HG02973 (cell line): ENCODE data around the gene PLCD3.

ENCODE experiments used
- ATAC-seq: cut with Tn5 transposase; IDR thresholded peaks from one replicate; pipeline ENCODE4 v1.9.1; 2021; ENCODE audit warnings: moderate library complexity; ENCODE audit not compliant: unreplicated experiment

PLCD3 gene

DNA sequence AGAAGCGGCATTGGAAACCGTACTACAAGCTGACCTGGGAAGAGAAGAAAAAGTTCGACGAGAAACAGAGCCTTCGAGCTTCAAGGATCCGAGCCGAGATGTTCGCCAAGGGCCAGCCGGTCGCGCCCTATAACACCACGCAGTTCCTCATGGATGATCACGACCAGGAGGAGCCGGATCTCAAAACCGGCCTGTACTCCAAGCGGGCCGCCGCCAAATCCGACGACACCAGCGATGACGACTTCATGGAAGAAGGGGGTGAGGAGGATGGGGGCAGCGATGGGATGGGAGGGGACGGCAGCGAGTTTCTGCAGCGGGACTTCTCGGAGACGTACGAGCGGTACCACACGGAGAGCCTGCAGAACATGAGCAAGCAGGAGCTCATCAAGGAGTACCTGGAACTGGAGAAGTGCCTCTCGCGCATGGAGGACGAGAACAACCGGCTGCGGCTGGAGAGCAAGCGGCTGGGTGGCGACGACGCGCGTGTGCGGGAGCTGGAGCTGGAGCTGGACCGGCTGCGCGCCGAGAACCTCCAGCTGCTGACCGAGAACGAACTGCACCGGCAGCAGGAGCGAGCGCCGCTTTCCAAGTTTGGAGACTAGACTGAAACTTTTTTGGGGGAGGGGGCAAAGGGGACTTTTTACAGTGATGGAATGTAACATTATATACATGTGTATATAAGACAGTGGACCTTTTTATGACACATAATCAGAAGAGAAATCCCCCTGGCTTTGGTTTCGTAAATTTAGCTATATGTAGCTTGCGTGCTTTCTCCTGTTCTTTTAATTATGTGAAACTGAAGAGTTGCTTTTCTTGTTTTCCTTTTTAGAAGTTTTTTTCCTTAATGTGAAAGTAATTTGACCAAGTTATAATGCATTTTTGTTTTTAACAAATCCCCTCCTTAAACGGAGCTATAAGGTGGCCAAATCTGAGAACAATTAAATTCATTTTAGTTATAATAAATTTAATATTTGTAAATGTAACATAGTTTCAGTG lies 17.7 kb upstream of the PLCD3 start:
- ATAC-seq: no peak

DNA sequence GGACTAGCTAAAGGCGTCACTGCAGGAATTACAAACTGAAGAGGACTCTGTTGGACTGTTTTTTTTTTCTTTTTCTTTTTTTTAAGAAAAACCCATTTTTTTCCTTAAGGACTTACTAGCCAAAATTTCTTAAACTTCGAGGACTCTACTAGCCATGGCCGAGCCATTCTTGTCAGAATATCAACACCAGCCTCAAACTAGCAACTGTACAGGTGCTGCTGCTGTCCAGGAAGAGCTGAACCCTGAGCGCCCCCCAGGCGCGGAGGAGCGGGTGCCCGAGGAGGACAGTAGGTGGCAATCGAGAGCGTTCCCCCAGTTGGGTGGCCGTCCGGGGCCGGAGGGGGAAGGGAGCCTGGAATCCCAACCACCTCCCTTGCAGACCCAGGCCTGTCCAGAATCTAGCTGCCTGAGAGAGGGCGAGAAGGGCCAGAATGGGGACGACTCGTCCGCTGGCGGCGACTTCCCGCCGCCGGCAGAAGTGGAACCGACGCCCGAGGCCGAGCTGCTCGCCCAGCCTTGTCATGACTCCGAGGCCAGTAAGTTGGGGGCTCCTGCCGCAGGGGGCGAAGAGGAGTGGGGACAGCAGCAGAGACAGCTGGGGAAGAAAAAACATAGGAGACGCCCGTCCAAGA lies 16.8 kb upstream of the PLCD3 start:
- no peak for ATAC-seq

DNA sequence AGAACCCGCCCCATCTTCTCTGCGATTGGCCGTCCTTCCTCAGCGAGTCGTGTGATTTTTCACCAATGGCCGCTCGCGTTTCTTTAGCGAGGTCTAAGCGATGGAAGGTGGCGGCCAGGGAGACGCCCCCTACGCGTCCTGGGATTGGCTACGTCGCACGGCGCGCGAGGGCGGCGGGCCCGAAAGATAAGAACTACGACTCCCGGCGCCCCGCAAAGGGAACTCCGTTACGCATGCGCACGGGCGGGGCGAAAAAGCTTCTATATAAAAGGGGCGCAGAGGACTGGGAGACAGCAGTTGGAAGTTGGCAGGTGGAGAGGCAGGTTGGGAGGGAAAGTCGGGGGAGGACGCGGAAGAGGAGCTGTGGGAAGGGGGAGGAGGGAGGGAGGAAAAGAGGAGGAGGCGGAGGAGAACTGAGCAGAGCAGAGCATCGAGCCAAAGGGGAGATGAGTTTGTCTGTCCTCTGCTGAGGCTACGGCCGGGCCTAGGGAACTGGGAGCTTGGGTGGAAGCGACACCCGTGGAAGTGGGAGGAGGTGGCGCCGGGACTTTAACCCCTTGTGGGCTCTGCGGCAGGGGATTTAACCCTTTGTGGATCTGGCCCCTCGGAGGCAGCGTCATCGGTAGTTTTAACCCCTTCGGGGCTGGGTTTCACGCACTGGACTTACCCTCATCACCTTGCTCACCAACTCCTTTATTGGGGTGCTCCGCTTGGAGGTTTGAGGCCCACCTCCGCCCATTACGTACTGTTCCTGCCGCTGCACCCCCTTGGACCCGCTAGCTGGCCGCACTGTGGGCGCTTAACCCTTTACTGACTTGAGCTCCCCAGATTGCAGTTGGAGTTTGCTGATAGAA lies 16.1 kb upstream of the PLCD3 start, which contains the start of gene HEXIM1:
HEXIM1 (plus strand) TSS at position 293 of the 854 bp plus-strand sequence. CDS start 716 bp downstream, outside the sequence.
- ATAC-seq: peak; percentile 59

DNA sequence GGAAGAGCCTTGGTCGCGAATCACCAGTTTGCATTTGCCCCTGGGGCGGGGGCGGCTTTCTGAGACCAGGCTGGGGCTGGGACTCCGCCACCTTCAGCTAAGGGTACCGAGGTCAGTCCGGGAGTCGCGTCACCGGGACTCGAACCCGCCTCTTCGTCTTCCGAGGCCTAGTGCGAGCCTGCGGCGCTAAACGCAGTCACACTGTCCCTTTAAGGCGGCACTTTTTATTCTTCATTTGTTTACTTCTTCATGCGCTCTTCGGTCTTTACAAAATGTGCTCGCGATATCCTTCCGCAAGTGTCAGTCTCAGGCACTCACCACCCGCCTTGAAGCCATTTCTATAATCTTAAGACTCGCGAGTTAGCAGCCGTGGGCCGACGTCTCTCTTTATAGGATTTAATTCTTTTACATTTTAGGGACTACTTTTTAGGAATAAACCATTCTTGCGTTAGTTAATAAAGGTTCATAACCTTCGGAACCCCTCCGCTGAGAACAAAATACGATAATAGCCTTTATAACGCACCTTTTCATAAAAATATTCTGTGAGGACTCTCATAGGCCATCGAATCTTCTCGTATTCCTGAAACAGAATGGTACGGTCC lies 15.4 kb upstream of the PLCD3 start:
- no peak for ATAC-seq

DNA sequence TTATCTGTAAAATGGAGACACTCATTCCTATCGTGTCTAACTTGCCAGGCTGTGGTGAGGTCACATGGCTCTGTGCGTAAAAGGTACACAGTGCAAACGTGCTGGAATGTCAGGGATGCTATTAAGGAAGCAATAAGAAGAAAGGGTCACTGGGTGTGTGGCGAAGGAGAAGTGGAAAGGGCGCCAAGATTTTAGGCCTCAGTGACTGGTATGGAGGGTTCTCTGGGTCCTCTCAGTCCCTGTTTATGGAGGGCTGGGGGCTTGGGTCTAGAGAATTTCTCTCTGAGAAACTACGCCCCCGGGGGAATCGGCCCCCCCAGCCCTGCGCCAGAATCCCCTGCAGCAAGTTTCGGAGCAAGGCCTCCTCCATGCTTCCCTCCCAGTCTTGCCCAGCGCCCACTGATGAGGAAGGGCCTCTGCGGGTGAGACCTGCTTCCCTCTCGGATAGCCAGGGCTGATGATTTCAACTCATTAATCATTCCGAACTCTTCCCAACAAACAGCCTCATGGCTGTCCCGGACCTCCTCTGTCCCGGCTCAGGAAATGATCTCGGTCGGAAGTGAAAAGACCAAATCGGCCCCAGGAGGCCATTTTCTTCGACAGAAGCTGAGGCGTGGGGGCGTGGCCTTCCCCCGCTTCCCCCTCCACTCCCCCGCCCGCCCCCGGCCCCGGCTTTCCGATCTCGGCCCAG lies 14.7 kb upstream of the PLCD3 start:
- no peak for ATAC-seq

DNA sequence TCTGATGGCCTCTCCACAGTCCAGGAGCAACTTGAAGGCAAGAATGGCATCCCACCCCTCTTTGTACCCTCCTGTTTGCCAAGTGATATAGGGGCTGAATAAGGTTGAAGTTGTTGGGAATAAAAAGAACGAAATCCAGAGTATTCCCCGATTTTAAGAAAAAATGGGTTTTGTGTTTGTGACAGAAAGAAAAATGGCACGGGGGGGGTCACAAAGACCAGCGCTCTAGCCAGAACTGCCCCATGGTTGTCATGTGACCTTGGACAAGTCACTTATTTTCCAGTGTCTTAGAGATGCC lies 14.2 kb upstream of the PLCD3 start:
- ATAC-seq: no peak

DNA sequence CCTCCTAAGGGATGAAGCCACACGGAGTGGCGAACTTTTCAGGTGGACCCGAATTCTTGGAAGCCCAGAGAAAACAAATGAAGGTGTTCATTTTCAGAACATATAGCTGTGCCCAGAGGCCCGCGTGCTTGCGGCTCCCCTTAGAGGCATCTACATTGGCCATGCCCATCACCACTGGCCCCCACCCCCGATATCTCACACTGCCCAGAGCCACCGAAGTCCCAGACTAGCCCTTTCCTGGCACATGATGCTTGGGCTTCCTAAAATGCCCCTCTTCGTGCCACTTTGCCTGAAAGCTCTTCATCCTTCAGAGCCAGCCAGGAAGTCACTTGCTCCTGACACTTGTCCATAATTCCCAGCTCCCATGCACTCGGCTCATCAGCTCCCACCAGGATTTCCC lies 13.9 kb upstream of the PLCD3 start:
- no peak for ATAC-seq

DNA sequence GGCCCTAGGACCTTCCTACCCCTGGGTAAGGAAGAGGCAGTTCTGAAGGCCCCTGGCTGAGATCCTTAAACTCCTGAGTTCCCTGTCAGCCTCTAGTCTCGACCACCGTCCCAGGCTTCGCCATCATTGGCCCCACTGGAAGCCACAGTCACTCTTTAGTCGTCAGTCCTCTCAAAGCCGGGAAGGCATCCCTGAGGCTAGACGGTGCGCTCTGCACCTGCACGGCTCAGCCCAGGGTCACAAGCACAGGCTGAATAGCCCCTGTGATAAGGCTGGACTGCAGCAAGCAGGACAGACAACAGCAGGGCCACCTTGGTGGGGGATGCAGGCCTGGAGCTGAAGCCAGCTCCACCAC lies 12.7 kb upstream of the PLCD3 start:
- ATAC-seq: no peak

DNA sequence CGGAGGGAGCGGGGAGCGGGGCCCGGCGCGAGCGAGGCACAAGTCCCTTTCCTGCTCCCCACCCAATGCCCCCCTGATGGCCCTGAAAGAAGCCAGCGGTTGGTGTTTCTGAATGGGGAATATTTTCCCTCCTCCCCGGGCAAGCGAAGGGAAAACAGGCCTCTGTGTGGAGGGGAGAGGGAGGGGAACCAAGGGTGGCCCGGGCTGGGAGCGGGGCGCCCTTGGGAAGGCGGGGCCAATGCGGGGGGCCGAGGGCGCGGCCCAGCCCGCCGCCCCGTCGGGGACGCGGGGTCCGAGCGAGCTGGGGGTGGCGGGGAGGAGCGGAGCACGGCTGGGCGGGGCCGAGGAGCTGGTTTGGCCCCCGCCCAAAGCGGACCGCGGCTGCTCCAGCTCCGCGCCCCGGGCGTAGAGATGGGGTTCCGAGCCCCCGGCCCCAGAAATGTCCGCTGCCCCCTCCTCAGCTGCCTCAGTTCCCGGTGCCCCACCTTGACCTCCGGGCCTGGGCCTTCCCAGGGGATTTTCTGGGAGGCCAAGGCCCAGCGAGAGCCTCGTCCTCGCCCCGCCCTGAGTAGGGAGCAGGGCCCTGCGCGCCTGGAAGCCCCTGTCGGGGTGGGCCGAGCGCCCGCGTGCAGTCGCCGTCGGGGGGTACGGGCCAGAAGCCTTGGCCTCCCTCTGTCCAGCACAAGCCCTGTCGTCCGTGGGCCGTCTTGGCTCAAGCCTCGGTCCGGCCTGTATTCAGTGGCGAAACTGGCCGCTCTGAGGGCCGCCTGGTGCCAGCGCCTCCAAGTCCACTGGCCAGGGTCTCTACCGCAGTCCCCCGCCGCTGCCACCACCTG lies 12.1 kb upstream of the PLCD3 start:
- no peak for ATAC-seq

DNA sequence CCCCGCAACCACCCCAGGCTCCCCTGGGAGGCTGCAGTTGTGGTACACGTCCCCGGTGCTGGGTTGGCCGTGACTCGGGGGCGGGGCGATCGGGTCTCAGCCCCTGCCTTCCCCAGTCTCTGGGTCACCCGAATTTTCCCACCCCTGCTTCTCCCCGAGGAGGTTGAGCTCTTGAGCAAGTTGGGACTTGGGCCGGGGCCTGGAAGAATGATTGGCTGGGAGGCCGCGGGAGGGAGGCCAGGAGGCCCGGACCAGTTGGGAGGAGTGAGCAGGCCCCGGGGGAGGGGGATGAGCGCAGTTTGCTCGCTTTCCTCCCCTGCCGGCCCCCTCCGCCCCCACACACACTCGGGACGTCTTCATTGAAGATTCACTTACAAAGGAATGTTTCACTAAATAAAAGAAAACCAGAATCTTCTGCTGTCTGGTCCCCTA lies 11.5 kb upstream of the PLCD3 start:
- no peak for ATAC-seq

DNA sequence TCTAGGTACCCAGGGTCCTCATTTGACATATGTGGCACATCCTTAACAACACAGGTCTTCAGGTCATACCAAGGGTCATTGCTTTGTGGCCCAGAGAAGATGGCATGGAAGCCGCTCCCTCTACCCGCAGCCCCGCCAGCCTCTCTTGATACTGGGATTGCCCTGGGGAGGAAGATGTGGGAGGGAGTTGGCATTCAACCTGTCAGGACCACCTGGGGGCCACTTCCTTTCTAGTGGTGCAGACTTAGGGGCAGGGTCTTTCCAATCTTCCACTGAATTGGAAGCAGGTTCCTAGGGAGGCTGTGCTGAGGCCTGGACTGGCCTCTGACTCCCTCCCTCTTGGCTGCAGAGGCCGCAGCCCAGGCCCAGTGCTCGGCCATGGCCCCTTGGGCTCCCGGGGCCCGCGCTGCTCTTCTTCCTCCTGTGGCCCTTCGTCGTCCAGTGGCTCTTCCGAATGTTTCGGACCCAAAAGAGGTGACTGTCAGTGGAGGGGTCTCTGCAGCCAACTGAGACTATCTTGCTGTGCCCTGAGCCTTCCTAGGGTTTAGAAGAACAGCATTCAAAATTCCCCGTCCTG lies 10.9 kb upstream of the PLCD3 start:
- no peak for ATAC-seq

DNA sequence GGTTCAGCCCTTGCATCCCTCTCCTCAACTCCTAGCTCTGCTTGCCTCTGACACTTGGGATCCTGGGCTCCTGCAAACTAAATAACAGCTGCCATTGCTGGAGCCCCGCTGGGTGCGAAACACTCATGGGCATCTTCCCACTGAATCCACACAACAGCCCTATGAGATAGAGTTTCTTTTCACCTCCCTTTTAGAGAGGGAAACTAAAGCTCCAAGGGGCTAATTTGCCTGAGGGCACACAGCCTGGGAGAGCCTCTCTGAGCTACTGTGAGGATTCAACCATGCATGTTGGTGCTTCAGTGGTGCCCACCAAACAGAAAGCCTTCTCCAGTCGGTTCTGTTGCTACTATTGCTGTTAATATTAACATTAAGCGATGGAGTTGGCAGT lies 7.2 kb upstream of the PLCD3 start:
- ATAC-seq: no peak

DNA sequence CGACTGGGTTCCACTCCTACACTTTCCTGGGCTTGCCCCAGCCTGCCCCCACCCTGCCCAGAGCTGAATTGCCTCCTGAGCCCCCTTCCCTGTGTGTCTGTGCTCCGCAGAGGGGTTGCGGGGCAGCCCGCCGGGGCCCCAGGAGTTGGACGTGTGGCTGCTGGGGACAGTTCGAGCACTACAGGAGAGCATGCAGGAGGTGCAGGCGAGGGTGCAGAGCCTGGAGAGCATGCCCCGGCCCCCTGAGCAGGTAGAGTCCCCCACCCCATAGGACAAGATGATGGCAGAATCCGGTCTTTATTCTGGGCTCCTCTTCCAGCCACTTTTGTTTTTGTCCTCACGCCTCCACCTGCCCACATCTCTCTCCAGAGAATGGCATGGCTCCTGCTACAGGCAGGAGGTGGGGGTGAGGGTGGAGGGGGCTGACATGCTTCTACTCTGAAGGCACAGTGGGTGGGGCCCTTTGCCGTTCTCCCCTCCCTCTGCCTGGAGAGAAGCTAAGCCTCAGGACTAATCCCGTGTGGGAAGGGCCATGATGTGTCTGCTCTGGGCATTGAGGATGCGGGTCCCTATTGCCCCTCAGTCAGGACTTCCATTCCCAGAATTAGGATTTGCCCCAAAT lies 6.7 kb upstream of the PLCD3 start:
- no peak for ATAC-seq

DNA sequence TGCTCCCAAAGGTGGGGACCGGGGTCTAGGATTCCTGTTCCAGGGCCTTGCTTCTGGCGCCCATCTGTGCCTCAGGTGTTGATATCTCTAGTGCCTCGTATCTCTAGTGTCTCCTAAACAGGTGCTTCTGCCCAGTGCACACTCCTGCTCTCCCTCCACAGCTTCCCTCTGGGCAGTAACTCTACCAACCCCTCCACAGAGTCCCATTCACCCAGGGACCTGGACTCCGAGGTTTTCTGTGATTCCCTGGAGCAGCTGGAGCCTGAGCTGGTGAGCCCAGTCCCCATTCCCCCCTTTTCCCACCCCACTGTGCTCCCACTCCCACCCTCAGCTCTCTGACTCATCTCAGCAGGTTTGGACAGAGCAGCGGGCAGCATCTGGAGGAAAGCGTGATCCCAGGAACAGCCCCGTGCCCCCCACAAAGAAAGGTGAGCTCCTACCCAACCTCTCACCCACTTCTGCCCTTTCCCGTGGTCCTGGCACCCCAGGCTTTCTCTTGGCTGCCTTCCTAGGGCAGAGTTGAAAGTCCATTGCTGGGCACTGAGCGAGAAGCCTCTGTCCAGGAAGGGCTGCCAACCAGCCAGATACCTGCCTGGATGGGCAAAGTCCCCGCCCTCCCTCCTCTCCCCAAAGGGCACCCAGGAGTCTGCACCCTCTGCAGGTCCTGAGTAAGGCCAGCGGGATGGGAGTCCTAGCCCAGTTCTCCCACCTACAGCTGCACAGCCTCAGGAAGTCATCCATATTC lies 5.4 kb upstream of the PLCD3 start:
- ATAC-seq: no peak

DNA sequence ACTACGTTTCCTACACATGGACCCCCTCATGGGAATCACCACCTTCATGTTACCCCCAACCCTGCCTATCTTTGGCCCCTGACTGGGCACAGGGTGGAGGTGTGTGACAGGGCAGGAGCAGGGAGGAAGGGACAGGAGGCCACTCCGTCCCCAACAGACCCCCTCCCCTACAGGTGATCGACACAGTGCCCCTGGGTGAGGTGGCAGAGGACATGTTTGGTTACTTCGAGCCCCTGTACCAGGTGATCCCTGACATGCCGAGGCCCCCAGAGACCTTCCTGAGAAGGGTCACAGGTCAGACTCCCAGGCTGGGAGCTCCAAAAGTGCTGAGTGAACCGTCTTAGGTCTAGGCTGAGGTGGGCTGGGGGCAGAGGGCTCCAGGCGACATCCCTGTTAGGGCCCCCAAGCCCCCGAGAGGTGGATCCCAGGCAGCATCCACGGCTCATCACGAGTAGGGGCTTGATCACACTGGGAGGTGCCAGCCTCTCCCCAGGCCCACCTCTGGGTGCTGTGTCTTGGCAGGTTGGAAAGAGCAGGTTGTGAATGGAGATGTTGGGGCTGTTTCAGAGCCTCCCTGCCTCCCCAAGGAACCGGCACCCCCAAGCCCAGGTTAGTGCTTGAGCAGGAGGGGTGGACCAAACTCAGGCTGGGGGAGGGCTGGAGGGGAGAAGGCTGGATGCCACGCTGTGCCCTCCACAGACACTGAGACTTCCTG lies 4.7 kb upstream of the PLCD3 start:
- ATAC-seq: no peak

DNA sequence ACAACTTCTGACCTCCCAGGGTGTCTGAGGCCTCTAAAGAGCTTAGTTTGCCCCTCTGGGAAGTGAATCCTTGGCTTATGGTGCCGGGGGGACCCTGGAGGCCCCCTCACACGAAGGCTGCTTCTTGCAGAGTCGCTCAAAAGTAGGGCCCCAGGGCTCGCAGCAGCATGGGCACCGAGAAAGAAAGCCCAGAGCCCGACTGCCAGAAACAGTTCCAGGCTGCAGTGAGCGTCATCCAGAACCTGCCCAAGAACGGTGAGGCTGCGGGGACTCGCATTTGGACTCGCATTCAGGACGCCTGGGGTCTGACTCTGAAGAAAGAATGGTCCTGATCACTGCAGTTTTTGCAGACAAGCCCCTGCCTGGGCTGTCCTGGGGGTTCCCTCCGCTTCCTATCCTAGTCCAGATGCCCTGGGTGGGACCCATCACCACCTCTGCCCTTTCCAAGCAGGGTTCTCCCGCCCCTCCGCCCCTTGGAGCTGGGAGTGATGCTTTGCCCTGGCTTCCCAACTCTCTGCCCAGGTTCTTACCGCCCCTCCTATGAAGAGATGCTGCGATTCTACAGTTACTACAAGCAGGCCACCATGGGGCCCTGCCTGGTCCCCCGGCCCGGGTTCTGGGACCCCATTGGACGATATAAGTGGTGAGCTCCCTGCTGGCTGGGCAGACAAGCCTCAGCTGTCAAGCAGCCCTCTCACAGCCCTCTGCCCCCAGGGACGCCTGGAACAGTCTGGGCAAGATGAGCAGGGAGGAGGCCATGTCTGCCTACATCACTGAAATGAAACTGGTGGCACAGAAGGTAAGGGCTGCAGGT lies 3.9 kb upstream of the PLCD3 start:
- ATAC-seq: no peak
